ENCODE results near the gene H2BK1.

Gene H2BK1

GRCh38 chr7:151232091-151232916 lies 22.0 kb upstream of the H2BK1 start, which contains the start of gene CHPF2:
TSS of gene CHPF2 (plus strand) at chr7:151232483. CDS start at chr7:151234012, 1,529 bp downstream.
- DNase-seq (ENCODE audit: low read depth) = peak; percentile 84

- no peak for DNase-seq (ENCODE audit: low read depth)
Measured at GRCh38 chr7:151231080-151231479, 20.8 kb upstream of the H2BK1 start.

- DNase-seq (ENCODE audit: low read depth) = no peak
Measured at GRCh38 chr7:151229249-151229648, 19.0 kb upstream of the H2BK1 start.

- no peak for DNase-seq (ENCODE audit: low read depth)
Measured at GRCh38 chr7:151228024-151228866, 18.0 kb upstream of the H2BK1 start.

GRCh38 chr7:151226875-151227782 lies 16.8 kb upstream of the H2BK1 start, which contains the start of gene ABCF2:
TSS of gene ABCF2 (minus strand) at chr7:151227205. CDS start at chr7:151226458, 747 bp downstream.
- DNase-seq (ENCODE audit: low read depth) = peak; percentile 97

- no peak for DNase-seq (ENCODE audit: low read depth)
Measured at GRCh38 chr7:151226560-151226874, 16.2 kb upstream of the H2BK1 start.

GRCh38 chr7:151225948-151226510 lies 15.7 kb upstream of the H2BK1 start:
- no peak for DNase-seq (ENCODE audit: low read depth)

- no peak for DNase-seq (ENCODE audit: low read depth)
Measured at GRCh38 chr7:151223728-151224127, 13.4 kb upstream of the H2BK1 start.

GRCh38 chr7:151218170-151218569 lies 7.9 kb upstream of the H2BK1 start:
- no peak for DNase-seq (ENCODE audit: low read depth)

GRCh38 chr7:151215396-151215795 lies 5.1 kb upstream of the H2BK1 start:
- DNase-seq (ENCODE audit: low read depth) = no peak

GRCh38 chr7:151213826-151214225 lies 3.5 kb upstream of the H2BK1 start:
- DNase-seq (ENCODE audit: low read depth) = no peak

GRCh38 chr7:151212626-151213025 lies 2.3 kb upstream of the H2BK1 start:
- DNase-seq (ENCODE audit: low read depth) = no peak

- no peak for DNase-seq (ENCODE audit: low read depth)
Measured at GRCh38 chr7:151211155-151211772, 976 bp upstream of the H2BK1 start.

- DNase-seq (ENCODE audit: low read depth) = no peak
Measured at GRCh38 chr7:151209588-151209987, 700 bp downstream of the H2BK1 start.

GRCh38 chr7:151208253-151208862 lies 1.9 kb downstream of the H2BK1 start:
- no peak for DNase-seq (ENCODE audit: low read depth)

- DNase-seq (ENCODE audit: low read depth) = no peak
Measured at GRCh38 chr7:151207804-151208203, 2.5 kb downstream of the H2BK1 start.

GRCh38 chr7:151207315-151207714 lies 3.0 kb downstream of the H2BK1 start:
- DNase-seq (ENCODE audit: low read depth) = no peak

GRCh38 chr7:151206914-151207313 lies 3.4 kb downstream of the H2BK1 start:
- DNase-seq (ENCODE audit: low read depth) = no peak

GRCh38 chr7:151205730-151206129 lies 4.6 kb downstream of the H2BK1 start:
- no peak for DNase-seq (ENCODE audit: low read depth)

GRCh38 chr7:151204383-151205032 lies 5.8 kb downstream of the H2BK1 start:
- DNase-seq (ENCODE audit: low read depth) = no peak
